OCI-LY1 (cell line): ENCODE data around the gene SHISAL2A.

Experiments used
- EZH2 ChIP-seq: fragments of 200-600 bp; sonication (generic), shearing (Covaris generic); IDR thresholded peaks from 2 replicates; pipeline ENCODE4 v1.8.0; 2017; ENCODE audit warnings: borderline replicate concordance, mixed run types, mild to moderate bottlenecking, antibody characterized with exemption, low read length, moderate library complexity, mixed read lengths
- TF ChIP-seq, protein P1 (sequence below): fragments of 200-600 bp; sonication (generic), shearing (Covaris generic); IDR thresholded peaks from 2 replicates; pipeline ENCODE4 v1.5.1; 2017; ENCODE audit warnings: mild to moderate bottlenecking, antibody characterized with exemption, low read length, moderate library complexity, mixed read lengths

DNA sequence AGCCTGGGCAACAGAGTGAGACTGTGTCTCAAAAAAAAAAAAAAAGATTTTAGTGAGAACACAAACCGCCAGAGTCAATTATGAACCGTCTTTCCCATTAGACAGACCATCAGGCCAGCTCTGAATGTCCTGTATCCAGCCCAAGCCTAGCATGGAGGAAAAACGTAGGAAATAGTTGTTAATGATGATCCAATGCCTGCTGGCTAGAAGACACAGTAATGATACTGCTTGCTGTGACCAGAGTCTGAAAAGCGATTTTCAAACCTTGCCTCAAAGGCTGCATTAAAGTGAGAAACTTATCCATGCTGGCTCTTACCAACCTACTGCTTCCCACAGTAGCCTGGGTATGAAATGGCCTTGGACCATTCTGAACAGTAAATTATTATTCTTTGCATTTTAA is 48.2 kb downstream of the SHISAL2A start:
- TF ChIP-seq, protein P1, sequence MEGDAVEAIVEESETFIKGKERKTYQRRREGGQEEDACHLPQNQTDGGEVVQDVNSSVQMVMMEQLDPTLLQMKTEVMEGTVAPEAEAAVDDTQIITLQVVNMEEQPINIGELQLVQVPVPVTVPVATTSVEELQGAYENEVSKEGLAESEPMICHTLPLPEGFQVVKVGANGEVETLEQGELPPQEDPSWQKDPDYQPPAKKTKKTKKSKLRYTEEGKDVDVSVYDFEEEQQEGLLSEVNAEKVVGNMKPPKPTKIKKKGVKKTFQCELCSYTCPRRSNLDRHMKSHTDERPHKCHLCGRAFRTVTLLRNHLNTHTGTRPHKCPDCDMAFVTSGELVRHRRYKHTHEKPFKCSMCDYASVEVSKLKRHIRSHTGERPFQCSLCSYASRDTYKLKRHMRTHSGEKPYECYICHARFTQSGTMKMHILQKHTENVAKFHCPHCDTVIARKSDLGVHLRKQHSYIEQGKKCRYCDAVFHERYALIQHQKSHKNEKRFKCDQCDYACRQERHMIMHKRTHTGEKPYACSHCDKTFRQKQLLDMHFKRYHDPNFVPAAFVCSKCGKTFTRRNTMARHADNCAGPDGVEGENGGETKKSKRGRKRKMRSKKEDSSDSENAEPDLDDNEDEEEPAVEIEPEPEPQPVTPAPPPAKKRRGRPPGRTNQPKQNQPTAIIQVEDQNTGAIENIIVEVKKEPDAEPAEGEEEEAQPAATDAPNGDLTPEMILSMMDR = no peak
- TF ChIP-seq EZH2 = no peak
